Measurements from ENCODE around the gene ST7L. TPM values are rescaled to one million over a fixed set of nuclear protein-coding genes. Genes with fewer than 3 reads are reported as not detected.
A peak's percentile ranks its signal among the peaks of the same experiment; 100 is the strongest.

Gene ST7L
- polyA plus RNA-seq, 4 donors, result 6.3 to 17.0 (median 13.5) TPM

GRCh38 chr1:112579801-112580510, 39.0 kb downstream of the ST7L start:
- no peak overlapping the region for H3K4me3 ChIP-seq (ENCODE audit: low read depth in 1 of 3, low read length in 3 of 3)
- H3K4me1 ChIP-seq (ENCODE audit: control insufficient read depth in 3 of 3, insufficient read depth in 2 of 3, low read depth in 1 of 3, low read length in 2 of 3), result no peaks in the 10 kb centered on the region
- FAIRE-seq (no peak), DNase-seq (no peak)
- H3K27me3 ChIP-seq (ENCODE audit: control insufficient read depth in 3 of 3, insufficient read depth in 3 of 3, low read length in 3 of 3), result no peaks in the 10 kb centered on the region
- 92 to 94% (median 92%) methylated on average over 5 of the region's 5 CpGs for WGBS, 3 donors
- no peaks in the 10 kb centered on the region for H3K9me3 ChIP-seq (ENCODE audit: control insufficient read depth in 2 of 2, insufficient read depth in 1 of 2, low read depth in 1 of 2, low read length in 1 of 2)
- no peak overlapping the region for H3K27ac ChIP-seq (ENCODE audit: low read depth in 1 of 3, low read length in 2 of 3)
- peaks cover 0 to 9% (median 0%) of the 10 kb centered on the region in 3 donors for H3K36me3 ChIP-seq (ENCODE audit: control insufficient read depth in 3 of 3, insufficient read depth in 2 of 3, low read depth in 1 of 3, low read length in 3 of 3)

DNA sequence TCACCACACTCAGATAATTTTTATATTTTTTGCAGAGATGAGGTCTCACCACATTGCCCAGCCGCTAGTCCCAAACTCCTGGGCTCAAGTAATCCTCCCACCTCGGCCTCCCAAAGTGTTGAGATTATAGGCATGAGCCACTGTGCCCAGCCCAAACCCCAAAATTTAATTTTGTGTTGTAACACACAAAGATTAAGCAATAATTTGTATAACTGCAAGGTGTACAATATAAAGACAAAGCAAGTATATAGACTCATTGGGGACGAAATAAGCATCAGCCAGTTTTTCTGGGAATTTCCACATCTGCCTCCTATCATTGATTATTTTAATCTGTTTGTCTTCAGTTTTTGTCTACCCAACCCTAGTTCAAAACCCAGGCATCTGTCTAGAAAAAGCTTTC, 42.7 kb downstream of the ST7L start:
- 94 to 95% (median 95%) methylated on average over 3 of the region's 3 CpGs for WGBS, 3 donors
- Histone ChIP-seq H3K27me3 (ENCODE audit: control insufficient read depth in 3 of 3, insufficient read depth in 3 of 3, low read length in 3 of 3) (no peaks in the 10 kb centered on the region), H3K4me1 (ENCODE audit: control insufficient read depth in 3 of 3, insufficient read depth in 2 of 3, low read depth in 1 of 3, low read length in 2 of 3) (no peaks in the 10 kb centered on the region), H3K9me3 (ENCODE audit: control insufficient read depth in 2 of 2, insufficient read depth in 1 of 2, low read depth in 1 of 2, low read length in 1 of 2) (no peaks in the 10 kb centered on the region), H3K36me3 (ENCODE audit: control insufficient read depth in 3 of 3, insufficient read depth in 2 of 3, low read depth in 1 of 3, low read length in 3 of 3) (peaks cover 0 to 28% (median 4%) of the 10 kb centered on the region in 3 donors), H3K4me3 (ENCODE audit: low read depth in 1 of 3, low read length in 3 of 3) (no peak overlapping the region), H3K27ac (ENCODE audit: low read depth in 1 of 3, low read length in 2 of 3) (no peak overlapping the region)
- FAIRE-seq (no peak), DNase-seq (no peak)

DNA sequence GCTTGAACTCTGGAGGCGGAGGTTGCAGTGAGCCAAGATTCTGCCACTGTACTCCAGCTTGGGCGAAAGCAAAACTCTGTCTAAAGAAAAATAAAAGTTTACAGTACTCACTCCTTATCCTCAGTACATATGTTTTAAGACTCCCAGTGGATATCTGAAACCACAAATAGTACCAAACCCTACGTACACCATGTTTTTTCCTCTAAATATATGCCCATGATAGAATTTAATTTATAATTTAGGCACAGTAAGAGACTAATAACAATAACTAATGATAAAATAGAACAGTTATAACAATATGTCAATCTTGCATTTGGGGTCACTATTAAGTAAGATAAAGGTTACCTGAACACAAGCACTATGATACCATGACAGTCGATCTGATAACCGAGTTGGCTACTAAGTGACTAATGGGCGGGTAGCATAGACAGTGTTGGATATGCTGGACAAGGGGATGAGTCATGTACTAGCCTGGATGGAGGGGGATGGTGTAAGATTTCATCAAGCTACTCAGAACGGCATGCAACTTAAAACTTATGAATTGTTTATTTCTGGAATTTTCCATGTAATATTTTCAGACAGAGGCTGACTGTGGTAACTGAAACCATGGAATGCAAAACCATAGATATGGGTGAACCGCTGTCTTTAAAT, 43.7 kb downstream of the ST7L start:
- no peaks in the 10 kb centered on the region for H3K27me3 ChIP-seq (ENCODE audit: control insufficient read depth in 3 of 3, insufficient read depth in 3 of 3, low read length in 3 of 3)
- H3K36me3 ChIP-seq (ENCODE audit: control insufficient read depth in 3 of 3, insufficient read depth in 2 of 3, low read depth in 1 of 3, low read length in 3 of 3), result peaks cover 0 to 32% (median 4%) of the 10 kb centered on the region in 3 donors
- 91 to 92% (median 91%) methylated on average over 8 of the region's 8 CpGs for WGBS, 3 donors
- H3K4me3 ChIP-seq (ENCODE audit: low read depth in 1 of 3, low read length in 3 of 3), result no peak overlapping the region
- no peak overlapping the region for H3K27ac ChIP-seq (ENCODE audit: low read depth in 1 of 3, low read length in 2 of 3)
- no peaks in the 10 kb centered on the region for H3K4me1 ChIP-seq (ENCODE audit: control insufficient read depth in 3 of 3, insufficient read depth in 2 of 3, low read depth in 1 of 3, low read length in 2 of 3)
- no peak for FAIRE-seq
- peak in 1 of 2 donors; percentile 33 for DNase-seq
- H3K9me3 ChIP-seq (ENCODE audit: control insufficient read depth in 2 of 2, insufficient read depth in 1 of 2, low read depth in 1 of 2, low read length in 1 of 2), result no peaks in the 10 kb centered on the region

DNA sequence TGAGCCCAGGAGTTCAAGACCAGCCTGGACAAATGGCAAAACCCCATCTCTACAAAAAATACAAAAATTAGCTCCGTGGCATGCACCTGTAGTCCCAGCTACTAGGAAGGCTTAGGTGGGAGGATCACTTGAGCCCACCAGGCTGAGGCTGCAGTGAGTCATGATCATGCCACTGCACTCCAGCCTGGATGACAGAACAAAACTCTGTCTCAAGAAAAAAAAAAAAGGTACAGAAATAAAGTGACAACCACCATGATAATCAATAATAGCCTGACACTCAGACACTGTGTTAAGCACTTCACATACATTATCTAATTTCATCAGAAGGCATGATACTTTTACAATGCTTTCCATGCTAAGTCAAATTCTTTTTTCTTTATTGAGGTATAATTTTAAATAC, 53.1 kb downstream of the ST7L start:
- H3K9me3 ChIP-seq (ENCODE audit: control insufficient read depth in 2 of 2, insufficient read depth in 1 of 2, low read depth in 1 of 2, low read length in 1 of 2), result no peaks in the 10 kb centered on the region
- H3K4me3 ChIP-seq (ENCODE audit: low read depth in 1 of 3, low read length in 3 of 3), result no peak overlapping the region
- H3K27ac ChIP-seq (ENCODE audit: low read depth in 1 of 3, low read length in 2 of 3), result no peak overlapping the region
- FAIRE-seq (no peak), DNase-seq (no peak)
- 93 to 100% (median 95%) methylated on average over 1 of the region's 1 CpG for WGBS, 3 donors
- no peaks in the 10 kb centered on the region for H3K27me3 ChIP-seq (ENCODE audit: control insufficient read depth in 3 of 3, insufficient read depth in 3 of 3, low read length in 3 of 3)
- peaks cover 0 to 4% (median 0%) of the 10 kb centered on the region in 3 donors for H3K4me1 ChIP-seq (ENCODE audit: control insufficient read depth in 3 of 3, insufficient read depth in 2 of 3, low read depth in 1 of 3, low read length in 2 of 3)
- peaks cover 0 to 9% (median 0%) of the 10 kb centered on the region in 3 donors for H3K36me3 ChIP-seq (ENCODE audit: control insufficient read depth in 3 of 3, insufficient read depth in 2 of 3, low read depth in 1 of 3, low read length in 3 of 3)

GRCh38 chr1:112564081-112564480, 54.9 kb downstream of the ST7L start:
- WGBS, 3 donors, result 21 to 76% (median 50%) methylated on average over 1 of the region's 1 CpG
- Histone ChIP-seq H3K4me3 (ENCODE audit: low read depth in 1 of 3, low read length in 3 of 3) (no peak overlapping the region), H3K27ac (ENCODE audit: low read depth in 1 of 3, low read length in 2 of 3) (peak overlapping the region in 2 of 3 donors; percentile 45 to 55)

GRCh38 chr1:112563341-112563740, 55.6 kb downstream of the ST7L start:
- Histone ChIP-seq H3K9me3 (ENCODE audit: control insufficient read depth in 2 of 2, insufficient read depth in 1 of 2, low read depth in 1 of 2, low read length in 1 of 2) (no peaks in the 10 kb centered on the region), H3K27me3 (ENCODE audit: control insufficient read depth in 3 of 3, insufficient read depth in 3 of 3, low read length in 3 of 3) (no peaks in the 10 kb centered on the region), H3K36me3 (ENCODE audit: control insufficient read depth in 3 of 3, insufficient read depth in 2 of 3, low read depth in 1 of 3, low read length in 3 of 3) (peaks cover 0 to 13% (median 0%) of the 10 kb centered on the region in 3 donors), H3K27ac (ENCODE audit: low read depth in 1 of 3, low read length in 2 of 3) (peak overlapping the region in 1 of 3 donors; percentile 45), H3K4me1 (ENCODE audit: control insufficient read depth in 3 of 3, insufficient read depth in 2 of 3, low read depth in 1 of 3, low read length in 2 of 3) (peaks cover 0 to 4% (median 0%) of the 10 kb centered on the region in 3 donors), H3K4me3 (ENCODE audit: low read depth in 1 of 3, low read length in 3 of 3) (no peak overlapping the region)
- FAIRE-seq (no peak), DNase-seq (no peak)

More at GRCh38 chr1:112564081-112564480, 54.9 kb downstream of the ST7L start:
- no peaks in the 10 kb centered on the region for H3K9me3 ChIP-seq (ENCODE audit: control insufficient read depth in 2 of 2, insufficient read depth in 1 of 2, low read depth in 1 of 2, low read length in 1 of 2)
- peaks cover 0 to 4% (median 0%) of the 10 kb centered on the region in 3 donors for H3K4me1 ChIP-seq (ENCODE audit: control insufficient read depth in 3 of 3, insufficient read depth in 2 of 3, low read depth in 1 of 3, low read length in 2 of 3)
- peaks cover 0 to 13% (median 0%) of the 10 kb centered on the region in 3 donors for H3K36me3 ChIP-seq (ENCODE audit: control insufficient read depth in 3 of 3, insufficient read depth in 2 of 3, low read depth in 1 of 3, low read length in 3 of 3)
- DNase-seq (peak; percentile 60 to 79), FAIRE-seq (no peak)
- no peaks in the 10 kb centered on the region for H3K27me3 ChIP-seq (ENCODE audit: control insufficient read depth in 3 of 3, insufficient read depth in 3 of 3, low read length in 3 of 3)

DNA sequence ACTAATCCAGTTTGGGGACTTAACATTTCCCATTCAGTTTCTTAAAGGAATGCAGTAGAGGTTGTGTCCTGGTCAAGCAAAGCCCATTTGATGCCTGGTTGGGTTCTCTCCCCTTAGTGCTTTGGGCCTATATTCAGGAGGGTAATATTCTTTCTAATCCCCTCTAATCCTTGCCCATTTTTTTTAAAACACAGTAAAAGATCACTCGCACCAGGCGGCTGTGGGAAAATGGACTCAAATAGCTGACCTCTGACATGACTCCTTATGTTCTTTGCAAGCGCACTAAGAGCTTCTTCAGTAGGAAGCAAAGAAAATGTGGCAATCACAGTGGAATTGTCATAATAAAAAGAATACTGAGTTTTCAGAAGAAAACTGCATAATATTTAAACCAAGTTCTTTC, 60.3 kb downstream of the ST7L start:
- DNase-seq (no peak), FAIRE-seq (no peak)
- Histone ChIP-seq H3K9me3 (ENCODE audit: control insufficient read depth in 2 of 2, insufficient read depth in 1 of 2, low read depth in 1 of 2, low read length in 1 of 2) (no peaks in the 10 kb centered on the region), H3K36me3 (ENCODE audit: control insufficient read depth in 3 of 3, insufficient read depth in 2 of 3, low read depth in 1 of 3, low read length in 3 of 3) (peaks cover 0 to 14% (median 0%) of the 10 kb centered on the region in 3 donors), H3K27ac (ENCODE audit: low read depth in 1 of 3, low read length in 2 of 3) (no peak overlapping the region), H3K4me1 (ENCODE audit: control insufficient read depth in 3 of 3, insufficient read depth in 2 of 3, low read depth in 1 of 3, low read length in 2 of 3) (peaks cover 0 to 4% (median 0%) of the 10 kb centered on the region in 3 donors), H3K27me3 (ENCODE audit: control insufficient read depth in 3 of 3, insufficient read depth in 3 of 3, low read length in 3 of 3) (no peaks in the 10 kb centered on the region), H3K4me3 (ENCODE audit: low read depth in 1 of 3, low read length in 3 of 3) (no peak overlapping the region)
- WGBS, 3 donors, result 94 to 97% (median 94%) methylated on average over 3 of the region's 3 CpGs

DNA sequence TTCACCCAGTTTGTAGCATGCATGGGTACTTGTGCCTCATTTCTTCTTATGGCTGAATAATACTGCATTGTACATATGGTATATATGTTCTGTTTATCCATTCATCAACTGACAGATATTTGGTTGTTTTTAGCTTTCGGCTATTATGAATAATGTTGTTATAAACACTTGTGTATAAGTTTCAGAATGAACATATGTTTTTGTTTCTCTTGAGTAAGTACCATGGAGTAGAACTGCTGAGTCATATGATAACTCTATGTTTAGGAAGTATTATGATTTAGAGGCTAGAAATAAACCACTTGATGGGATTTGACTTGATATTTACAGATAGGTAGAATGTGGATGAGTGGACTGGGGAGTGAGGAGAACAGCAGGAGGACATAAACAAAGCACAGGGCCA, 61.6 kb downstream of the ST7L start:
- FAIRE-seq, result no peak
- no peaks in the 10 kb centered on the region for H3K4me1 ChIP-seq (ENCODE audit: control insufficient read depth in 3 of 3, insufficient read depth in 2 of 3, low read depth in 1 of 3, low read length in 2 of 3)
- H3K9me3 ChIP-seq (ENCODE audit: control insufficient read depth in 2 of 2, insufficient read depth in 1 of 2, low read depth in 1 of 2, low read length in 1 of 2), result no peaks in the 10 kb centered on the region
- H3K27me3 ChIP-seq (ENCODE audit: control insufficient read depth in 3 of 3, insufficient read depth in 3 of 3, low read length in 3 of 3), result no peaks in the 10 kb centered on the region
- H3K36me3 ChIP-seq (ENCODE audit: control insufficient read depth in 3 of 3, insufficient read depth in 2 of 3, low read depth in 1 of 3, low read length in 3 of 3), result peaks cover 0 to 14% (median 0%) of the 10 kb centered on the region in 3 donors
- no peak overlapping the region for H3K27ac ChIP-seq (ENCODE audit: low read depth in 1 of 3, low read length in 2 of 3)
- DNase-seq, result no peak
- H3K4me3 ChIP-seq (ENCODE audit: low read depth in 1 of 3, low read length in 3 of 3), result no peak overlapping the region
- WGBS, 3 donors, result 61 to 96% (median 82%) methylated on average over 1 of the region's 1 CpG
